ENCODE data around the gene UBXN1.

Gene UBXN1

GRCh38 chr11:62678770-62679696 lies at the start of gene UBXN1:
UBXN1 (minus strand) TSS chr11:62679073; CDS start chr11:62678923, 150 bp downstream.
- DNase-seq = peak; percentile 86

- peak; percentile 74 for DNase-seq
Observed at GRCh38 chr11:62728171-62728988, 49.5 kb upstream of the UBXN1 start, which contains the start of gene TTC9C. TTC9C (plus strand) TSS chr11:62728486; CDS start chr11:62728849, 363 bp downstream.

GRCh38 chr11:62727872-62728170 lies 48.9 kb upstream of the UBXN1 start:
- DNase-seq = peak; percentile 98

- peak; percentile 99 for DNase-seq
Observed at GRCh38 chr11:62727165-62727871, 48.4 kb upstream of the UBXN1 start, which contains the start of gene HNRNPUL2. HNRNPUL2 (minus strand) TSS chr11:62727457; CDS start chr11:62727156, 301 bp downstream.

- DNase-seq = no peak
Observed at GRCh38 chr11:62726915-62727164, 48.0 kb upstream of the UBXN1 start.

- no peak for DNase-seq
Observed at GRCh38 chr11:62726156-62726914, 47.5 kb upstream of the UBXN1 start.

- no peak for DNase-seq
Observed at GRCh38 chr11:62725646-62726045, 46.8 kb upstream of the UBXN1 start.

GRCh38 chr11:62724171-62724570 lies 45.3 kb upstream of the UBXN1 start:
- no peak for DNase-seq

GRCh38 chr11:62721994-62722393 lies 43.1 kb upstream of the UBXN1 start:
- DNase-seq = no peak

GRCh38 chr11:62719302-62719978 lies 40.6 kb upstream of the UBXN1 start:
- no peak for DNase-seq

GRCh38 chr11:62716816-62717215 lies 37.9 kb upstream of the UBXN1 start:
- DNase-seq = no peak

GRCh38 chr11:62716206-62716605 lies 37.3 kb upstream of the UBXN1 start:
- no peak for DNase-seq

GRCh38 chr11:62715150-62716130 lies 36.6 kb upstream of the UBXN1 start:
- no peak for DNase-seq

- no peak for DNase-seq
Observed at GRCh38 chr11:62713343-62713742, 34.5 kb upstream of the UBXN1 start.

GRCh38 chr11:62712861-62713260 lies 34.0 kb upstream of the UBXN1 start:
- no peak for DNase-seq

GRCh38 chr11:62712276-62712812 lies 33.5 kb upstream of the UBXN1 start:
- DNase-seq = no peak

GRCh38 chr11:62710001-62710345 lies 31.1 kb upstream of the UBXN1 start:
- DNase-seq = no peak

- no peak for DNase-seq
Observed at GRCh38 chr11:62709247-62710000, 30.6 kb upstream of the UBXN1 start.

- no peak for DNase-seq
Observed at GRCh38 chr11:62708793-62709192, 29.9 kb upstream of the UBXN1 start.

GRCh38 chr11:62708392-62708791 lies 29.5 kb upstream of the UBXN1 start:
- no peak for DNase-seq
